Measurements from ENCODE around the gene DAAM2.

Gene DAAM2

GRCh38 chr6:39892490-39893129 is 100.4 kb downstream of the DAAM2 start:
- TF ChIP-seq CTCF (IDR thresholded peaks at IDR 0.05; ENCODE audit: unreplicated experiment in 3 of 3) = peak; percentile 59 to 65 (median 65)
- Mint-ChIP-seq H3K4me3 (no peak overlapping the region), H3K4me1 (peaks cover 21% of the 10 kb centered on the region), H3K27ac (no peak overlapping the region), H3K9me3 (no peaks in the 10 kb centered on the region), H3K27me3 (ENCODE audit: low read depth) (peaks cover 4% of the 10 kb centered on the region), H3K36me3 (ENCODE audit: low read depth) (peaks cover 7% of the 10 kb centered on the region)

DNA sequence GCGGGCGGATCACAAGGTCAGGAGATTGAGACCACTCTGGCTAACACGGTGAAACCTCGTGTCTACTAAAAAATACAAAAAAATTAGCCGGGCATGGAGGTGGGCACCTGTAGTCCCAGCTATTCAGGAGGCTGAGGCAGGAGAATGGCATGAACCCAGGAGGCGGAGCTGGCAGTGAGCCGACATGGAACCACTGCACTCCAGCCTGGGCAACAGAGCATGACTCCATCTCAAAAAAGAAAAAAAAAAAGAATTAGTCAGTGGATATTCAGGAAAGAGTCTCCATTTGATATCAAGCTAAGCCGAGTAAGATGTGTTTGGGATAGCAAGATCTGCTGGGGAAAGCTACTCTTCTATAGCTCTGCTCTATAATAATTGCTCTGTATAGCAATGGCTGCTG is 101.1 kb downstream of the DAAM2 start:
- Mint-ChIP-seq H3K9me3 (no peaks in the 10 kb centered on the region), H3K27ac (no peak overlapping the region), H3K27me3 (ENCODE audit: low read depth) (peaks cover 4% of the 10 kb centered on the region), H3K4me1 (peaks cover 14% of the 10 kb centered on the region), H3K4me3 (no peak overlapping the region), H3K36me3 (ENCODE audit: low read depth) (peaks cover 7% of the 10 kb centered on the region)
- TF ChIP-seq CTCF (IDR thresholded peaks at IDR 0.05; ENCODE audit: unreplicated experiment in 3 of 3) = no peak

DNA sequence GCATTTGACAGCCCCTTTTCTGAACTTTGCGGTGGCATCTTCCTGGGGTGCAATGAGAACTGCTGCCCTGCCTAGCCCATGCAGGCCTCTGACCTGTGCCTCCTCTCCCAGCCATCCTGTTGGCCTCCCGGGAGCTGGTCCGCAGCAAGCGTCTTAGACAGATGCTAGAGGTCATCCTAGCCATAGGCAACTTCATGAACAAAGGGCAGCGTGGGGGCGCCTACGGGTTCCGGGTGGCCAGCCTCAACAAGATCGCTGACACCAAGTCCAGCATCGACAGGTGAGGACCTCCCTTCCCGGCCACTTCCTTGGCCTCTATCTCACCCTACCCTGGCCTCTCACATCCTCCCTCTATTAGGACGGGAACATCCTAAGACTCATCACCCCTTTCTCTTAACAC is 104.5 kb downstream of the DAAM2 start:
- H3K9me3 Mint-ChIP-seq = no peaks in the 10 kb centered on the region
- no peak for TF ChIP-seq CTCF (IDR thresholded peaks at IDR 0.05; ENCODE audit: unreplicated experiment in 3 of 3)

DNA sequence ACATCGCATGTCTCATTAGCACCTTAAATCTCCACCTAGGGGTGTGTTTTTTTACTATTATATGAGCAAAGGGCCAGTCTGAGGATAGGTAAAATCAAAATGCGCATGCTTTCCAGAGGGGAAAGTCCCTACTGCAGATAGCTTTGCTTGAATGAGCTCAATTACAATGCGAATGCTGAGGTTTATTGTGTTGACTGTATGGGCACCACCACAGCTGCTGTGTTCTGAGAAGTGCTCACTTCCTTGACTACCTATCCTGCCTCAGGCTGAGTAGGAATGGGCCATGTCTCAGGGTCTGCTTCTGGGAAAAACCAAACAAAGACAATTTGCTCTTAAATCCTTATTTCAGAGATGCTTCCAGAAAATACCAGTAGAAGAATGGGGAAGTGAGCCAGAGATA is 105.5 kb downstream of the DAAM2 start:
- no peaks in the 10 kb centered on the region for H3K4me1 Mint-ChIP-seq
- peaks cover 4% of the 10 kb centered on the region for H3K27me3 Mint-ChIP-seq (ENCODE audit: low read depth)
- H3K36me3 Mint-ChIP-seq (ENCODE audit: low read depth) = peaks cover 17% of the 10 kb centered on the region
- no peak overlapping the region for H3K4me3 Mint-ChIP-seq
- H3K9me3 Mint-ChIP-seq = no peaks in the 10 kb centered on the region
- no peak for TF ChIP-seq CTCF (IDR thresholded peaks at IDR 0.05; ENCODE audit: unreplicated experiment in 3 of 3)
- H3K27ac Mint-ChIP-seq = no peak overlapping the region

More for the DNA sequence above, 104.5 kb downstream of the DAAM2 start:
- H3K4me1 Mint-ChIP-seq = no peaks in the 10 kb centered on the region
- H3K36me3 Mint-ChIP-seq (ENCODE audit: low read depth) = peaks cover 11% of the 10 kb centered on the region
- H3K4me3 Mint-ChIP-seq = no peak overlapping the region
- H3K27me3 Mint-ChIP-seq (ENCODE audit: low read depth) = peaks cover 4% of the 10 kb centered on the region
- no peak overlapping the region for H3K27ac Mint-ChIP-seq

GRCh38 chr6:39898625-39899024 is 106.4 kb downstream of the DAAM2 start:
- Mint-ChIP-seq H3K27me3 (ENCODE audit: low read depth) (peaks cover 4% of the 10 kb centered on the region), H3K9me3 (no peaks in the 10 kb centered on the region), H3K4me3 (no peak overlapping the region), H3K4me1 (no peaks in the 10 kb centered on the region), H3K27ac (no peak overlapping the region), H3K36me3 (ENCODE audit: low read depth) (peaks cover 24% of the 10 kb centered on the region)
- TF ChIP-seq CTCF (IDR thresholded peaks at IDR 0.05; ENCODE audit: unreplicated experiment in 3 of 3) = no peak

Data from nephron (organoid).